Muscle of leg (tissue), 11 donors: Measurements from ENCODE around the gene DNAH1. TPM values are rescaled to one million over a fixed set of nuclear protein-coding genes. Genes with fewer than 3 reads are reported as not detected.

ENCODE experiments used
- DNase-seq: peaks from one replicate; pipeline ENCODE4 v3.0.0; 2013
- H3K27ac ChIP-seq: one replicate; pipeline ENCODE4 v1.5.1; 2013; ENCODE audit warnings: mild to moderate bottlenecking, low read length, control low read depth
- H3K27me3 ChIP-seq: one replicate; pipeline ENCODE4 v1.6.1; 2013; ENCODE audit warnings: low read length; ENCODE audit not compliant: control insufficient read depth, insufficient read depth
- H3K36me3 ChIP-seq: one replicate; pipeline ENCODE4 v1.6.1; 2013; ENCODE audit warnings: low read length; ENCODE audit not compliant: control insufficient read depth, insufficient read depth
- H3K4me1 ChIP-seq: one replicate; pipeline ENCODE4 v1.6.1; 2013; ENCODE audit warnings: low read length; ENCODE audit not compliant: control insufficient read depth, insufficient read depth
- H3K4me3 ChIP-seq: one replicate; pipeline ENCODE4 v1.5.1; 2013; ENCODE audit warnings: low read length, control low read depth
- H3K9me3 ChIP-seq: replicated peaks from 2 replicates; pipeline ENCODE4 v1.6.1; 2013; ENCODE audit warnings: low read depth, low read length; ENCODE audit not compliant: control insufficient read depth
- WGBS: methylation state at CpG from one replicate; pipeline ENCODE4 v1.1.5; 2013; ENCODE audit warnings: missing lambda C conversion rate; ENCODE audit not compliant: insufficient coverage; 5-methylcytosine and 5-hydroxymethylcytosine counted together
- polyA plus RNA-seq, 8 donors: library from polyadenylated mRNA; unstranded; fragments of 120-200 nt; gene quantifications; one replicate each; pipeline versions ENCODE4 v1.2.1 to v1.2.3, GENCODE V29; 2013; ENCODE audit warnings: inconsistent platforms in 1 of 8, low replicate concordance in 1 of 8; ENCODE audit not compliant: insufficient read length in 8 of 8, insufficient read depth in 1 of 8
- total RNA-seq: library from RNA; stranded (reverse); fragments of 120-200 nt; gene quantifications from one replicate; pipeline ENCODE4 v1.2.4, GENCODE V29; 2013

The DNAH1 gene
- total and polyA plus RNA-seq, 9 donors: 3.2 to 6.0 (median 4.4) TPM

DNA sequence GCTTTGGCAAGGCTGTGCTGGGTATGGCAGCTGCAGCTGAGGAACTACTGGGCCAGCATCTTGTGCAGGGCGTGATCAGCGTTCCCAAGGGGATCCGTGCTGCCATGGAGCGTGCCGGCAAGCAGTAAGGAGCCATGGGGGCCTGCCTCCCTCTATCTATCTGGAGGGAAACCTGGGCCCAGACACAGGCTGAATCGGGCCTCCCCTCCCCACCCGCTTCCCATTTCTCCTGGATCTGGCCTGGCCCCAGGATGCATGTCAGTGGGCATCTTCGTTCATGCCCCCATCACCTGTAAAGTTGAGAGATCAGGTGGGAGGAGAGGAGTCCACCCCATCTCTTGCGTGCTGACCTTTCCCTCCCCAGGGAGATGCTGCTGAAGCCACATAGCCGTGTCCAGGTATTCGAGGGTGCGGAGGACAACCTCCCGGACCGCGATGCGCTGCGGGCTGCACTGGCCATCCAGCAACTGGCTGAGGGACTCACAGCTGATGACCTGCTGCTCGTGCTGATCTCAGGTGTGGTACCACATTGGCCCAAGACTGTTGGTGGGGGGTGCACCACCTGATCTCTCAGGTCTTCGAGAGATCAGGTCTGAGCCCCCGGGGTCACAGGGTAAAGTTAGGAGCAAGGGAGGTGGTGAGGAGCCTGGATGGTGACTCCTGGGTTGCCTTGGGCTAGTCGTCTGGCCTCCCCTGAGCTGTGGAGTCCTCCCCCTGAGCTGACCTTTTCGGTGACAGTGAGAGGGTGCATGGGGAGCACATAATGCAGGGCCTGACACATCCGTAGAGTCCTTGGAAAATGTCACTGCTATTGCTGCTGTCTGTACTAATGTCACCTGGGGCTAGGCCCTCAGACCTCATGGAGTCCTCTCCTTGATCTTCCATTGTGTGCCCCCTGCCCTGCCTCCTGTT is 25.3 kb upstream of the DNAH1 start:
- Histone ChIP-seq H3K27me3 (no peaks in the 10 kb centered on the region), H3K9me3 (no peaks in the 10 kb centered on the region), H3K27ac (no peak overlapping the region), H3K36me3 (peaks cover 22% of the 10 kb centered on the region), H3K4me1 (peaks cover 12% of the 10 kb centered on the region), H3K4me3 (no peak overlapping the region)
- WGBS: 90% methylated on average over 19 of the region's 23 CpGs
- no peak for DNase-seq

DNA sequence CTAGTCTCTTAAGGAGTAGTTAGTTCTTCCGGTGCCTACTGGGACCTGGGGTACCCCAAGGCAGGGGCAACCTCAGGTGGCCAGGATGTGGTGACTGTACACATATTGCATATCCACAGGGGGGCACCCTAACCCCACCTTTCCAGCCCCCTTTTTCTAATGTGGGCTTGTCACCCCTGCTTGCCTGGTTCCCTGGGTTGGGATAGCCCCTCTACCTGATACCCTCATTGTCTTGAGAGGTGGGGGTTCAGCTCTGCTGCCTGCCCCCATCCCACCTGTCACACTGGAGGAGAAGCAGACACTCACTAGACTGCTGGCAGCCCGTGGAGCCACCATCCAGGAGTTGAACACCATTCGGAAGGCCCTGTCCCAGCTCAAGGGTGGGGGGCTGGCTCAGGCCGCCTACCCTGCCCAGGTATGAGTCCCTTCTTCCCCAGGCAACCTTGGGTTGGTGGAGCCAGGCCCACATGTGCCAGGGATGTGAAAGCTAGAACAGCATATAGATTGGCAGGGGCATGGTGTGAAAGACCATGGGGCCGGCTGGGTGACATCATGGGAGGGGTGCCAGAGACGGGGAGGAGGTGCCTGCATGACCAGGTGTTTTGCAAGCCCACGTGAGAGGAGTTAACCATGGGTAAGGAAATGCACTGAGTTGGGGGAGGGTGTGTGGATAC is 24.5 kb upstream of the DNAH1 start:
- peaks cover 22% of the 10 kb centered on the region for H3K36me3 ChIP-seq
- DNase-seq: no peak
- no peak overlapping the region for H3K27ac ChIP-seq
- no peaks in the 10 kb centered on the region for H3K27me3 ChIP-seq
- H3K4me1 ChIP-seq: peaks cover 13% of the 10 kb centered on the region
- no peak overlapping the region for H3K4me3 ChIP-seq
- no peaks in the 10 kb centered on the region for H3K9me3 ChIP-seq
- 78% methylated on average over 5 of the region's 7 CpGs for WGBS

DNA sequence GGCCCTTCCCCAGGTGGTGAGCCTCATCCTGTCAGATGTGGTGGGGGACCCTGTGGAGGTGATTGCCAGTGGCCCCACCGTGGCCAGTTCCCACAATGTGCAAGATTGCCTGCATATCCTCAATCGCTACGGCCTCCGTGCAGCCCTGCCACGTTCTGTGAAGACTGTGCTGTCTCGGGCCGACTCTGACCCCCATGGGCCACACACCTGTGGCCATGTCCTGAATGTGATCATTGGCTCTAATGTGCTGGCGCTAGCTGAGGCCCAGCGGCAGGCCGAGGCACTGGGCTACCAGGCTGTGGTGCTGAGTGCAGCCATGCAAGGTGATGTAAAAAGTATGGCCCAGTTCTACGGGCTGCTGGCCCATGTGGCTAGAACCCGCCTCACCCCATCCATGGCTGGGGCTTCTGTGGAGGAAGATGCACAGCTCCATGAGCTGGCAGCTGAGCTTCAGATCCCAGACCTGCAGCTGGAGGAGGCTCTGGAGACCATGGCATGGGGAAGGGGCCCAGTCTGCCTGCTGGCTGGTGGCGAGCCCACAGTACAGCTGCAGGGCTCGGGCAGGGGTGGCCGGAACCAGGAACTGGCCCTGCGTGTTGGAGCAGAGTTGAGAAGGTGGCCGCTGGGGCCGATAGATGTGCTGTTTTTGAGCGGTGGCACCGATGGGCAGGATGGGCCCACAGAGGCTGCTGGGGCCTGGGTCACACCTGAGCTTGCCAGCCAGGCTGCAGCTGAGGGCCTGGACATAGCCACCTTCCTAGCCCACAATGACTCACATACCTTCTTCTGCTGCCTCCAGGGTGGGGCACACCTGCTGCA is 23.7 kb upstream of the DNAH1 start:
- H3K4me3 ChIP-seq: no peak overlapping the region
- no peaks in the 10 kb centered on the region for H3K27me3 ChIP-seq
- H3K9me3 ChIP-seq: no peaks in the 10 kb centered on the region
- H3K27ac ChIP-seq: no peak overlapping the region
- no peak for DNase-seq
- 92% methylated on average over 20 of the region's 20 CpGs for WGBS
- H3K4me1 ChIP-seq: peaks cover 13% of the 10 kb centered on the region
- H3K36me3 ChIP-seq: peaks cover 22% of the 10 kb centered on the region

DNA sequence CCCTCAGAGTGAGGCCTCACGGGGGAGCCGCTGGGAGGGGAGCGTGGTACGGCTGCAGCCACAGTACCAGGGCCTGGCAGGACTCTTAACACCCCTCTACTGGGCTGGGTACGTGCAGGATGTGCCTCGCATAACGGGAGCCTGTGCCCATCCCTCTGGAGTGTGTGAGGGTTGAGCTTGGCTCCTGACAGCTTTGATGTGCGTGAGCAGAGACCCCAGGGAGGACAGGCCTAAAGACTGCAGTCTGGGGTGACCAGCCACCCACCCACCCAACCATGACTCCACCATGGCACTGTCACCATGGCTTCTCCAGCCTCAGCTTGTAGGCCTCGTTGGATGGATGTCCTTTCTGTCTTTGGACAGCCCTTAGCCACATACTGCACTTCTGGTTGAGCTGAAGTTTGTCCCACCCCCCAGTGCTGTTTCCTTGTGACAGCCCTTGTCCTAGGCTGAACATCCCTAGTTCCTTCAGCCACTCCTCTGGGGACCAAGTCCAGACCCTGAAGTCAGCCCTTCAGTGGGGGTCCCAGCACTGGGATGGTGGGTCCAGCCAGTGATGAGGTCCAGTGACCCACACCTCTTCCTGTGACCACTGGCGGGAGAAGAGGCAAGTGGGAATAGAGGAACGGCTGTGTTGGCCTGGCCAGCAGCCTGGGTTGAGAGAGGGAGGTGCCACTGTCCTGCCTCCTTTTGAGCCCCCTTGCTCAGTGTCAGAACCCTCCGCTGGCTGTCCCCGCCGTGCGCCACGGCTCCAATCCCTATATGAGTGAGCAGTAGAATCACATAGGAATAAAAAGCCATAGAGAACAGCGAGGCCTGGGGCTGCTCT is 22.4 kb upstream of the DNAH1 start:
- Histone ChIP-seq H3K27ac (no peak overlapping the region), H3K36me3 (peaks cover 22% of the 10 kb centered on the region), H3K4me3 (no peak overlapping the region), H3K4me1 (peaks cover 21% of the 10 kb centered on the region), H3K9me3 (no peaks in the 10 kb centered on the region), H3K27me3 (peaks cover 7% of the 10 kb centered on the region)
- 73% methylated on average over 8 of the region's 17 CpGs for WGBS
- no peak for DNase-seq

DNA sequence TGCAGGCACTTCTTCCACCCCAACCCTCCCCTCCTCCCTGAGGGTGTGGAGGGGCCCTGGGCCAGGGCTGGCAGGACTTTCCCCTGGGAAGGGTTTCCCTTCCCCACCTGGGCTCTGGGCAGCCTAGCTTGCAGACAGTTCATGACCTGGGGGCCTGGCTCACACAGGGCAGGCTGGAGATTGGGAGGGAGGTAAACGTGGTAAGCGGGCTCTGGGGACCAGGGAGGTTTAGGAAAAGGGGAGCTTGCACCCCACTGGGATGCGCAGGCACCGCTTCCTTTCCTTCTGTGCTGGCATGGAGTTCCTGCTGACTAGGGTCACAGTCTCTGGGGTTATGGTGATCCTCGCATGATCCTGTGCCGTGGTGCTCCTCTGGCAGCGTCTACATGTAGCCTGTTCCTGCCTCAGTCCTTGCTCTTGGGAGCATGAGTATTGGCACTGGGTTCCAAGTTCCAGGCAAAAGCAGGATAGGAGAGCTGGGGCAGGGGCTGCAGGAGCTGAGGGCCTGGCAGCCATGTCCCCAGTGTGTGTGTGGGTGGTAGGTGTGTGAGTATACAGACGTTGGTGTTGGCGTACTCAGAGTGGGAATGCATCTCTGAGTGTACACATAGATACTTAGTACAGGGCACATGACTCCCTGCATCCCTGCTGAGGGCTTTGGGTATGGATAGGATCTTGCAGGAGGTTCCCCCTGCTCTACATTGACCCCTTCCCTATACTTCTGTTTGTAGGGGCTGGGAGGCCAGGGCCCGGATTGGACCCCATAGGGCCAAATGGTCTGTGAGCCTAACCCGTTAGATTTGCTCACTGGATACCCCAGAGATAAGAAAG is 21.6 kb upstream of the DNAH1 start:
- H3K9me3 ChIP-seq: no peaks in the 10 kb centered on the region
- WGBS: 69% methylated on average over 8 of the region's 11 CpGs
- H3K4me1 ChIP-seq: peaks cover 25% of the 10 kb centered on the region
- no peak overlapping the region for H3K4me3 ChIP-seq
- peaks cover 22% of the 10 kb centered on the region for H3K36me3 ChIP-seq
- H3K27ac ChIP-seq: no peak overlapping the region
- no peak for DNase-seq
- H3K27me3 ChIP-seq: peaks cover 7% of the 10 kb centered on the region

DNA sequence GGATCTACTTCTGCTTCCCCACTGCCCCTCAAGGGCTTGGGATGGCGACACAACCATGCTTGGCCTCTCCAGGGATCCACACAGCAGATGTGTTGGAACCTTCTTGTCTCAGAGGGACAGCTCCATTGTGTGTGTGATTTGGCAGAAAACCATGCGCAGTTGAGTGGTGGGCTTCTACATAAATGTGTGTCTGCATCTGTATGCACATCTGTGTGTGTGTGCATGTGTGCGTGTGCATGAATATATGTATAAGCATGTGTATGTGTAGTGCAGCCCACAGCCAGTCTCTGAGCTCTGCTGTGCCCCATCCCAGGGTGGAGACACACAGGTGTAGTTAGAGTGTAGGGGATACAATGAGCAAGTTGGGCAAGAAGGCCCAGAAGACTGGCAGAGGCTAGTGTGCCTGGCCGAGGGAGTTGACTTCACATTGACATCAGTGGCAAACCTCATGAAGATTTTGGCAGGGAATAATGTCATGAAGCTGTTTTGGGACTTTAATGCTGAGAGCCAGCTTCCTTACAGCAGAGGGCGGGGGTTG is 20.4 kb upstream of the DNAH1 start:
- Histone ChIP-seq H3K36me3 (peaks cover 20% of the 10 kb centered on the region), H3K27me3 (peaks cover 7% of the 10 kb centered on the region), H3K27ac (no peak overlapping the region), H3K9me3 (no peaks in the 10 kb centered on the region), H3K4me1 (peaks cover 35% of the 10 kb centered on the region), H3K4me3 (no peak overlapping the region)
- 69% methylated on average over 3 of the region's 5 CpGs for WGBS
- DNase-seq: no peak

DNA sequence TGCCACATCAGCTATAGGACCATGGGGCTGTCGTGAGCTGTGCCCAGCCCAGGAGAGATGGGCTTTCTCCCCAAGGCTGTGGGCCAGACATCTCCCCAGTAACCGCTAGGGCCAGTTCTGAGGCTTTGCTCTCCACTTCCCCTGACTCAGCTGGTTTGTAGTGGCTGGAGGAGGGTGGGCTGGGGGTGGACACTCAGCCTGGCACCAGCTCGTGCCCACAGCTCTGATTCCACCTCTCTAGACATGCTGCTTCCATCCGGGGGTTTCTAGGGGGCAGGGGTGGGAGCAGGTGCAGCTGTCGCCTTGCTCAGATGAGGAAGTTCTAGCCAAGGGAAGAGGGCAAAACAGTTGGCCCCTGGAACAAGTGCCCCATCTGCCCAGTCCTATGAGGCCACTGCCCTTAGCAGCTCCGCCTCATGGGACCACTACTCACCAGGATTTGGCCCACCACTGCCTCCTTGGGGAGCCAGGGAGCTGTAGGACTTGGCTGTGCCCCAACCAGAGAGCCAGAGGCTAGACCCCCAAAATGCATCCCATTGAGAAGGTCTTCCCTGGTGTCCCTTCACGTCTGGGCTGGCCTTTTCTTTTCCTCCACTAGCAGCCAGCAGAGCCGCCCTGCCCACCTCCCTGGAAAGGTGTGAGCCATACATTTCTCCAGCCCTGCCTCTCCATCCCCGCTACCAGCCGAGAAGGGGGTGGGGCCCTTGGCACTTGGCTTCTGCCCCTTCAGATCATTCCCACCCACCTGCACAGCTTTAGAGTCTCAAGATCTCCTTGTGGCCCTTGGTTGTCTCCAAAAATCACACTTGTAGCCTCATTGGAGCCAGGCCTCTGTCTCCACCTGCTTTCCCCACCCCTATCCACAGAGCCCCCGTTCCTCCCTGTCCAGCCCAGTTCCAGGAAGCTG is 18.6 kb upstream of the DNAH1 start:
- peaks cover 11% of the 10 kb centered on the region for H3K36me3 ChIP-seq

More for the DNA sequence above, 18.6 kb upstream of the DNAH1 start:
- H3K4me3 ChIP-seq: no peak overlapping the region
- H3K9me3 ChIP-seq: no peaks in the 10 kb centered on the region
- no peak for DNase-seq
- H3K4me1 ChIP-seq: peaks cover 41% of the 10 kb centered on the region
- H3K27ac ChIP-seq: no peak overlapping the region
- WGBS: 77% methylated on average over 7 of the region's 11 CpGs
- H3K27me3 ChIP-seq: peaks cover 7% of the 10 kb centered on the region
